H1 (cell line): ENCODE data around the gene DBNDD1.

Experiments
- BACH1 ChIP-seq: IDR thresholded peaks from 2 replicates; pipeline ENCODE4 v1.6.1; 2012; ENCODE audit warnings: low read length, improper control_type of control experiment
- CHD1 ChIP-seq: IDR thresholded peaks from 2 replicates; pipeline ENCODE4 v1.6.1; 2012; ENCODE audit warnings: low read depth, low read length, improper control_type of control experiment
- CREB1 ChIP-seq: IDR thresholded peaks from 2 replicates; pipeline ENCODE4 v1.6.1; 2012; ENCODE audit warnings: inconsistent platforms
- EGR1 ChIP-seq: IDR thresholded peaks from 2 replicates; pipeline ENCODE4 v1.6.1; 2011; ENCODE audit warnings: low read depth, low read length, borderline replicate concordance
- EP300 ChIP-seq, 2 experiments: IDR thresholded peaks; 1 replicate in 1 of 2; 2 replicates in 1 of 2; pipeline ENCODE4 v1.6.1; 2011 to 2012; ENCODE audit warnings: low read depth in 2 of 2, low read length in 2 of 2, mild to moderate bottlenecking in 2 of 2, borderline replicate concordance in 1 of 2, inconsistent platforms in 1 of 2, moderate library complexity in 1 of 2
- EZH2 ChIP-seq: fragments of 200-600 bp; sonication (generic); IDR thresholded peaks from 2 replicates; pipeline ENCODE4 v1.7.1; 2012; ENCODE audit warnings: low read depth, mild to moderate bottlenecking, moderate library complexity, low read length, inconsistent platforms; ENCODE audit not compliant: severe bottlenecking
- GABPA ChIP-seq: IDR thresholded peaks from 2 replicates; pipeline ENCODE4 v1.6.1; 2011; ENCODE audit warnings: mild to moderate bottlenecking, low read length, moderate library complexity, borderline replicate concordance; ENCODE audit not compliant: insufficient read depth
- POLR2A ChIP-seq, 2 experiments: IDR thresholded peaks; 1 replicate in 1 of 2; 2 replicates in 1 of 2; pipeline ENCODE4 v1.6.1; 2011; ENCODE audit warnings: low read depth in 2 of 2, low read length in 2 of 2, mild to moderate bottlenecking in 2 of 2; ENCODE audit errors: control extremely low read depth in 1 of 2
- RBBP5 ChIP-seq: IDR thresholded peaks from 2 replicates; pipeline ENCODE4 v1.7.1; 2012; ENCODE audit warnings: low read depth, mild to moderate bottlenecking, inconsistent platforms, low read length, moderate library complexity, borderline replicate concordance
- RFX5 ChIP-seq: IDR thresholded peaks from 2 replicates; pipeline ENCODE4 v1.6.1; 2011; ENCODE audit warnings: low read depth, low read length, improper control_type of control experiment, borderline replicate concordance
- TF ChIP-seq, protein P1 (sequence below), 3 experiments: IDR thresholded peaks; 1 replicate in 2 of 3; 2 replicates in 1 of 3; pipeline versions ENCODE4 v1.5.1 to v1.6.1; 2011; ENCODE audit warnings: low read length in 3 of 3, mild to moderate bottlenecking in 3 of 3, inconsistent platforms in 2 of 3, low read depth in 1 of 3, moderate library complexity in 1 of 3; ENCODE audit not compliant: insufficient read depth in 1 of 3; ENCODE audit errors: control extremely low read depth in 1 of 3

DNA sequence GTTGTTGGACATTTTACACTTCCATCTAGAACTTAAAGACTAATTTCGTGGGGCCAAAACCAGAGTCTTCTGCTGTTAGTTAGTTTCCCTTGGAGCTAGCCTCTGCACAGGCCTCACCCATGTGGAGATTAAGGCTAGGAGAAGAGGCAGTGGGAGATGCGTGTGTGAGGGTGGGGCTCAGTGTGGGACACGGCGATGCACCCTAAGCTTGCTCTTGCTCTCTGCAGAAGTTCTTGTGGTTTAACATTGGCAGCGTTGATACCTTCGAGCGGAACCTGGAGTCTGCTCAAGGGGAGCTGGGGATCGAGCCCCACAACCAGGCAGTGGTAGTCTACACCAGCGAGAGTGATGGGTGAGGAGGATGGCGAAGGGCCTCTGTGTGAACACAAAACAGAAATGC is 34.0 kb downstream of the DBNDD1 start:
- TF ChIP-seq EP300 (IDR thresholded peaks at IDR 0.05; ENCODE audit: borderline replicate concordance in 1 of 2, low read depth in 2 of 2, low read length in 2 of 2) = no peak
- no peak for TF ChIP-seq BACH1
- TF ChIP-seq, protein P1, sequence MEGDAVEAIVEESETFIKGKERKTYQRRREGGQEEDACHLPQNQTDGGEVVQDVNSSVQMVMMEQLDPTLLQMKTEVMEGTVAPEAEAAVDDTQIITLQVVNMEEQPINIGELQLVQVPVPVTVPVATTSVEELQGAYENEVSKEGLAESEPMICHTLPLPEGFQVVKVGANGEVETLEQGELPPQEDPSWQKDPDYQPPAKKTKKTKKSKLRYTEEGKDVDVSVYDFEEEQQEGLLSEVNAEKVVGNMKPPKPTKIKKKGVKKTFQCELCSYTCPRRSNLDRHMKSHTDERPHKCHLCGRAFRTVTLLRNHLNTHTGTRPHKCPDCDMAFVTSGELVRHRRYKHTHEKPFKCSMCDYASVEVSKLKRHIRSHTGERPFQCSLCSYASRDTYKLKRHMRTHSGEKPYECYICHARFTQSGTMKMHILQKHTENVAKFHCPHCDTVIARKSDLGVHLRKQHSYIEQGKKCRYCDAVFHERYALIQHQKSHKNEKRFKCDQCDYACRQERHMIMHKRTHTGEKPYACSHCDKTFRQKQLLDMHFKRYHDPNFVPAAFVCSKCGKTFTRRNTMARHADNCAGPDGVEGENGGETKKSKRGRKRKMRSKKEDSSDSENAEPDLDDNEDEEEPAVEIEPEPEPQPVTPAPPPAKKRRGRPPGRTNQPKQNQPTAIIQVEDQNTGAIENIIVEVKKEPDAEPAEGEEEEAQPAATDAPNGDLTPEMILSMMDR (IDR thresholded peaks at IDR 0.05; ENCODE audit: control extremely low read depth in 1 of 3, insufficient read depth in 1 of 3, low read depth in 1 of 3, low read length in 3 of 3) = no peak
- TF ChIP-seq POLR2A (IDR thresholded peaks at IDR 0.05; ENCODE audit: control extremely low read depth in 1 of 2, low read depth in 2 of 2, low read length in 2 of 2) = no peak
- no peak for TF ChIP-seq CHD1
- no peak for TF ChIP-seq GABPA
- no peak for TF ChIP-seq RFX5
- TF ChIP-seq EZH2 = no peak
- TF ChIP-seq EGR1 = no peak
- no peak for TF ChIP-seq RBBP5
- no peak for TF ChIP-seq CREB1
